ENCODE measurements around the gene CTCF. TPM values are rescaled to one million over a fixed set of nuclear protein-coding genes. Genes with fewer than 3 reads are reported as not detected.

The CTCF gene
- total RNA-seq, 1 donor from 2014 or later: 36.0 TPM

DNA sequence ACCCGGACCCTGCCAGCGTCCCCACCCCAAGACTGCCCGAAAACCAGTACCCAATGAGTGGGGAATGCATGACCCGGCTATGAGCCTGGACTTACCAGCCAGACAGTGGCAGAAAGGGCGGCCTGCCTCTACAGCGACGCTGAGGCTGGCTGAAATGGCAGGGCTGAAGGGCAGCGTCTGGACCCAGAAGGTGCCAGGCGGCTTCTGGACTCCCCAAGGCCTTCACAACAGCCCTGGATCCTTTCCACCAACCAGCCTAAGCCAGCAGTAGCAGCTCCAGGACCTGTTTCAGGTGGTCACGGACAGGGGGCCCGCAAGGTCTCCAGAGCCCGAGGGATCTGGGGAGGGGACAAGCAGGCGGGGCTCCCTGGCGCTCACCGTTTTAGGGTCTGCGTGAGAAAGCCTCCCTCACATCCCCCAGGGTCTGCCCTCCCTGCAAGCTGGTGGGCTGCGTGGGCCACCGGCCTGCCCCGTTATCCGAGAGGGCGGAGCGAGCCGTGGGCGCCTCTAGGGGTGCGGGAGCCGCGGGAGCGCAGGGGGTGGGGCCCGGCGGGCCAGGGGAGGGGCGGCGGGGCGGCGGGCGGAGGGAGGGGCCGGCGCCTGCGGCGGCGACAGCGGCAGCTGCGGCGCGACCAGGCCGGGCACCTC is 34.0 kb upstream of the CTCF start, which contains the start of gene RIPOR1:
RIPOR1 (plus strand) TSS at position 608 of the 648 bp plus-strand sequence. CDS start 9,618 bp downstream, outside the sequence.
- intact Hi-C loops (cut with DNase I): loop anchor here (10.0 kb wide), 1 partner anchor 126 kb away; no protein-coding TSS in a partner anchor
- Histone ChIP-seq H3K27ac (peak within 1 kb of the TSS; percentile 88), H3K36me3 (no peaks in the 10 kb centered on the region), H3K9me3 (no peaks in the 10 kb centered on the region), H3K4me1 (peaks cover 32% of the 10 kb centered on the region), H3K4me3 (peak within 1 kb of the TSS; percentile 66), H3K27me3 (no peaks in the 10 kb centered on the region)
- ATAC-seq: peak; percentile 65
- DNase-seq: peak; percentile 85
- TF ChIP-seq, protein P1, sequence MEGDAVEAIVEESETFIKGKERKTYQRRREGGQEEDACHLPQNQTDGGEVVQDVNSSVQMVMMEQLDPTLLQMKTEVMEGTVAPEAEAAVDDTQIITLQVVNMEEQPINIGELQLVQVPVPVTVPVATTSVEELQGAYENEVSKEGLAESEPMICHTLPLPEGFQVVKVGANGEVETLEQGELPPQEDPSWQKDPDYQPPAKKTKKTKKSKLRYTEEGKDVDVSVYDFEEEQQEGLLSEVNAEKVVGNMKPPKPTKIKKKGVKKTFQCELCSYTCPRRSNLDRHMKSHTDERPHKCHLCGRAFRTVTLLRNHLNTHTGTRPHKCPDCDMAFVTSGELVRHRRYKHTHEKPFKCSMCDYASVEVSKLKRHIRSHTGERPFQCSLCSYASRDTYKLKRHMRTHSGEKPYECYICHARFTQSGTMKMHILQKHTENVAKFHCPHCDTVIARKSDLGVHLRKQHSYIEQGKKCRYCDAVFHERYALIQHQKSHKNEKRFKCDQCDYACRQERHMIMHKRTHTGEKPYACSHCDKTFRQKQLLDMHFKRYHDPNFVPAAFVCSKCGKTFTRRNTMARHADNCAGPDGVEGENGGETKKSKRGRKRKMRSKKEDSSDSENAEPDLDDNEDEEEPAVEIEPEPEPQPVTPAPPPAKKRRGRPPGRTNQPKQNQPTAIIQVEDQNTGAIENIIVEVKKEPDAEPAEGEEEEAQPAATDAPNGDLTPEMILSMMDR (IDR thresholded peaks at IDR 0.05): no peak

DNA sequence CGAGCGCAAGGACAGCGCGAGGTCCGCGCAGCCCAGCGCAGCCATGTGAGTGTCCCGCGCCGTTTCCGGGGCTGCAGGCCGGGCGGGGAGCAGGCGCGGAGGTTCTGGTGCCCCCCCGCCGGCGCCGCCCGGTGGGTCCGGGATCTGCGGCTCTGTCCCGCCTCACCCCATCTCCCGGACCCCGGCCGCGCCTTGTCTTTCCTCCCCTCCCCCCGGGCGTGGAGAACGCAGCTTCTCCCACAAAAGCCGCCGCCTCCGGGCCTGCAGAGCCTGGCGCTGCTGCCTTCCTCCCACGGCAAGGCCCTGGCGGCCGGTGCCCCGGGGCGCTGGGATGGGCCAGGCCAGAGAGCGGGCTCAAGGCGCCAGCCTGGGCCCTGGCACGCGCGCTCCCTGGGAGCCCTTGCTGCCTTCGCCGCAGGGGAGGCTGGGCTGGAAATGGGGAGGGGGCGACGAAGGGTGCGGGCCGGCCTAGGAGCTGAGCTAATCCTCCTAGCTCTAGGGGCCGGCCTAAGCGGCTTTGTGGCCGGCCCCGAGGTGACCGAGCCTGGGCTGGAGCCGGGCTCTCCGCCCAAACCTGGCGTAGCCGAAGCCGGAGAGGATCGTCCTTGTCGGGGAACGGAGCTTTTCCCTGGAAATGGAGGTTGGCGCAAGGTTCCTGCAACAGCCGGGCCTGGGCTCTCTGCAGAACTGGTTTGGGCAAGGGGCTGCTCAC is 33.3 kb upstream of the CTCF start:
- Histone ChIP-seq H3K4me3 (peak overlapping the region; percentile 66), H3K27ac (peak overlapping the region; percentile 88), H3K4me1 (peaks cover 33% of the 10 kb centered on the region), H3K9me3 (no peaks in the 10 kb centered on the region), H3K27me3 (no peaks in the 10 kb centered on the region), H3K36me3 (no peaks in the 10 kb centered on the region)
- TF ChIP-seq, protein P1 (IDR thresholded peaks at IDR 0.05): no peak
- intact Hi-C loops (cut with DNase I): loop anchor here (10.0 kb wide), 1 partner anchor 126 kb away; no protein-coding TSS in a partner anchor
- peak; percentile 49 for ATAC-seq
- peak; percentile 80 for DNase-seq

DNA sequence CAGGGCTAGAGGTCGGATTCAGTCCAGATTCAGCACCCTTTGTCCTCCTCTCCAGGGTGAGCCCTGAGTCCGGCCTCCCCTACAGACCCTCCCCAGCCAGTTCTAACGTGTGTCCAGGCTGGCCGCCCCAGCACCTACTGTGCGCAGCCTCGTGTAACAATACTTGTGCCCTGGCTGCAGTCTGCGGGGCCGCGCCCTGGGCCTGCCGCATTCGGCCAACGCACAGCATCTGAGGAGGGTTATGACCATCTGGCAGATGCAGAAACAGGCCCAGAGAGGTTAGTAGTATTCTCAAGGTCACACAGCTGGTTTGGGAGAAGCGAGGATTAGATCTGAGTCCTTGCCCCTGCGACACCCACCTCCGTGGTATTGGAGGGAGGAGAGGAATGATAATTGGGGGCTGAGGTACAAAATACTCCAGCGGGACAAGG is 32.7 kb upstream of the CTCF start:
- Histone ChIP-seq H3K27me3 (no peaks in the 10 kb centered on the region), H3K9me3 (no peaks in the 10 kb centered on the region), H3K36me3 (no peaks in the 10 kb centered on the region), H3K4me3 (peak overlapping the region; percentile 66), H3K27ac (peak overlapping the region; percentile 88), H3K4me1 (peaks cover 33% of the 10 kb centered on the region)
- ATAC-seq (peak; percentile 2), DNase-seq (no peak)
- intact Hi-C loops (cut with DNase I): loop anchor here (10.0 kb wide), 1 partner anchor 125 kb away; no protein-coding TSS in a partner anchor
- TF ChIP-seq, protein P1 (IDR thresholded peaks at IDR 0.05): no peak

DNA sequence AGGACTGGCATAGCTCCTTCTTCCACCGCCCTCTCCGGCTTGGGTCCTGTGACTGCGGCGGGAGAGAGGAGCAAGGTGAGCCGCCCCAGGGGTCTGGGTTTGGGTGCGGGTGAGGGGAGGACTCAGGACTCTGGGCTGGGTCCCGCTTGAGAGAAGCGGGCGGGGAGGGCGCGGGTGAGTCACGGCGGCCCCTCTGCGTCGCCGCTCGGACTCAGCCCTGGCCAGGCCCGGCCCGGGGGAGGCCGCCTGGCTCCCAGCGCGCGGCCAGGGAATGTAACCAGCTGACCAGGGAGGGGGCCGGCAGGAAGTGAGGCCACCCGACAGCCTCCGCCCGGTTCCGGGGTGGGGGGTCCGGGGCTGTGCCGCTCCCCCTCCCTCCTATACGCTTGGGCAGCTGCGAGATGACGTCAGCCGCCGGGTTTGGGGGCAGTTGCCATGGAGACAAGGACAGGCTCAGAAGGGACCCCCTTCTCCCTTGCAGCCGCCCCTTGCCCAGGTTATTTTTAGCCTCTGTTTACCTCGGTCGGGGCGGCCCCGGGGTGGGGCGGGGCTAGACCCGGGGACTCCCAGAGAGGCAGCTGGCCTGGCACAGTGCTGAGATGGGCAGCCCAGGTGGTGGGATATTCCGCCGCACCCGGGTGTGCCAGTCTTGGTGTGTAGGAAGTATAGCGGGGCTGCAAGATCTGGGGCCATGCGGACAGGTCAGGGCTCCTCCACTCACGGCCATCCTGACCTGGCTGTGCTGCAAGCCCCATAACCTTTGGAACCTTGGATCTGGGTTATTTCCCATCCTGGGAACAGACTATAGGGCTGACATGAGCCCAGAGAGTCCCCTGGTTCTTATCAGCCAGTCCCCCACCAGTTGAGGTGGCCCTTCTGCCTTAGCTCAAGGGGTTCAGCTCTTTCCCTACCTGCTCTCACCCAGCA is 32.0 kb upstream of the CTCF start:
- TF ChIP-seq, protein P1 (IDR thresholded peaks at IDR 0.05): no peak
- Histone ChIP-seq H3K4me3 (peak overlapping the region; percentile 66), H3K27ac (peak overlapping the region; percentile 88), H3K27me3 (no peaks in the 10 kb centered on the region), H3K36me3 (no peaks in the 10 kb centered on the region), H3K4me1 (peaks cover 33% of the 10 kb centered on the region), H3K9me3 (no peaks in the 10 kb centered on the region)
- peak; percentile 83 for ATAC-seq
- intact Hi-C loops (cut with DNase I): no loop called here
- DNase-seq: peak; percentile 88

DNA sequence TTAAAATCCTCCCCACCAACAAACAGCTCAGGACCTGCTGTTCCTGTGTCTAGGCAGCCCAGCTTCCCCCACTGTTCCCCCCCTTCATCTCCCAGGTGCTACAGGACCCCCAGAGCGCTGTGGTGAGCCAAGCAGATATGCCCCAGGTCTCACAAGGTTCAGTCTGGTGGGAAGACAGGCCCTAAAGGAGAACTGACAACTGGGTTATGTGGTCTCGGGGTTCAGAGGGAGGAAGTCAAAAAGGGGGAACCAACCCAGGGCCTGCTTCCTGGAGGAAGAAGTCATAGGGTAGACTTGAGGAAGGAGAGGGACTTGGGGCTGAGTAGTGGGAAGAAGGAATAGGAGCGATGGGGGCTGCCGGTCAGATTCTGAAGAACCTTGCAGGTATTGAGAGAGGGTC is 31.1 kb upstream of the CTCF start:
- intact Hi-C loops (cut with DNase I): no loop called here
- H3K27ac ChIP-seq: peak overlapping the region; percentile 88
- peaks cover 35% of the 10 kb centered on the region for H3K4me1 ChIP-seq
- no peak for DNase-seq
- no peaks in the 10 kb centered on the region for H3K27me3 ChIP-seq
- TF ChIP-seq, protein P1 (IDR thresholded peaks at IDR 0.05): no peak
- H3K4me3 ChIP-seq: peak overlapping the region; percentile 66
- peak; percentile 48 for ATAC-seq
- no peaks in the 10 kb centered on the region for H3K9me3 ChIP-seq
- H3K36me3 ChIP-seq: no peaks in the 10 kb centered on the region

All from upper lobe of right lung (tissue), 1 donor.